Measurements from ENCODE around the gene LSM14B.

- TF ChIP-seq CTCF (IDR thresholded peaks at IDR 0.05) (peak in 5 of 7 experiments; percentile 25 to 80 (median 66)), POLR2AphosphoS5 (IDR thresholded peaks at IDR 0.05) (peak in 2 of 3 donors; percentile 9 to 33), EP300 (IDR thresholded peaks at IDR 0.05) (no peak), POLR2A (IDR thresholded peaks at IDR 0.05) (no peak)
These were observed 14.2 kb downstream of the LSM14B start for GRCh38 chr20:62136283-62137091.
